ENCODE measurements around the gene PKDCC. TPM values are rescaled to one million over a fixed set of nuclear protein-coding genes. Genes with fewer than 3 reads are reported as not detected.
A peak's percentile ranks its signal among the peaks of the same experiment; 100 is the strongest.

The PKDCC gene
- total and polyA plus RNA-seq, 2 of the 13 experiments (the other 11 are each of a cell fraction or from before 2014, with no cell fraction given): 52.6 to 58.8 TPM

DNA sequence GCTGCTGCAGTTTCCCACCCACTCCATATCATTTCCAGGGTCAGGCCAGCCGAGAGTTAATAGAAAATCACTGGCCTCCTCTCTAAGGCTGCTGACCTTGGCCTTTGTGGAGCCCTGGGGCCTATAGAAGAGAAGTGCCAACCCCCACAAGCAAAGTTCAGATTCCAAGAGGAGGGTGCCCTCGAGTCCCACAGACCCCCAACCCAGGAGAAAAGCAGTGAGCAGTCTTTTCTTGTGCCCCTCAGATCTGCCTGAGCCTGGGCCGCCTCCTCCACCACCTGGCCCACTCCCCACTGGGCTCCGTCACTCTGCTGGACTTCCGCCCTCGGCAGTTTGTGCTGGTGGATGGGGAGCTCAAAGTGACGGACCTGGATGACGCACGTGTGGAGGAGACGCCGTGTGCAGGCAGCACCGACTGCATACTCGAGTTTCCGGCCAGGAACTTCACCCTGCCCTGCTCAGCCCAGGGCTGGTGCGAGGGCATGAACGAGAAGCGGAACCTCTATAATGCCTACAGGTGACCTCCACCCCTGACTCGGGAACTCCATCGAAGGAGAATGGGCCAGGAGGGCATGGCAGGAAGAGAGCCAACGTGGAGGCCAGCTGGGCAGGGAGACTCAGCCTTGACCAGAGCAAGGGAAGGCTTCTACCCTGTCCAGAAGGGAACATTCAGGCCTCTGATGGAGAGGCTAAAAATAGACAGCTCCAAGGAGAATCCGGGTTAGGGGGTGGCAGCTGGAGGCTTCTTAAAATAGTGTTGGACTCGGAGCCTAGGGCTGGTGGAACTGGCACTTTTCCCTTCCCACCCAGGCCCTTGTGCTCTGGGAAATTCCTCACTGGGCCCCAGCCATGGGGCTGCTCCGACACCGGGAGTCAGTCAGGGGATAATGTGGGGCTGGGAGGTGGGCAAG is 6.2 kb downstream of the PKDCC start (continued):
- TF ChIP-seq REST (IDR thresholded peaks at IDR 0.05; ENCODE audit: borderline replicate concordance in 1 of 2, low read depth in 1 of 2, low read length in 2 of 2): no peak
- TF ChIP-seq, protein P1, sequence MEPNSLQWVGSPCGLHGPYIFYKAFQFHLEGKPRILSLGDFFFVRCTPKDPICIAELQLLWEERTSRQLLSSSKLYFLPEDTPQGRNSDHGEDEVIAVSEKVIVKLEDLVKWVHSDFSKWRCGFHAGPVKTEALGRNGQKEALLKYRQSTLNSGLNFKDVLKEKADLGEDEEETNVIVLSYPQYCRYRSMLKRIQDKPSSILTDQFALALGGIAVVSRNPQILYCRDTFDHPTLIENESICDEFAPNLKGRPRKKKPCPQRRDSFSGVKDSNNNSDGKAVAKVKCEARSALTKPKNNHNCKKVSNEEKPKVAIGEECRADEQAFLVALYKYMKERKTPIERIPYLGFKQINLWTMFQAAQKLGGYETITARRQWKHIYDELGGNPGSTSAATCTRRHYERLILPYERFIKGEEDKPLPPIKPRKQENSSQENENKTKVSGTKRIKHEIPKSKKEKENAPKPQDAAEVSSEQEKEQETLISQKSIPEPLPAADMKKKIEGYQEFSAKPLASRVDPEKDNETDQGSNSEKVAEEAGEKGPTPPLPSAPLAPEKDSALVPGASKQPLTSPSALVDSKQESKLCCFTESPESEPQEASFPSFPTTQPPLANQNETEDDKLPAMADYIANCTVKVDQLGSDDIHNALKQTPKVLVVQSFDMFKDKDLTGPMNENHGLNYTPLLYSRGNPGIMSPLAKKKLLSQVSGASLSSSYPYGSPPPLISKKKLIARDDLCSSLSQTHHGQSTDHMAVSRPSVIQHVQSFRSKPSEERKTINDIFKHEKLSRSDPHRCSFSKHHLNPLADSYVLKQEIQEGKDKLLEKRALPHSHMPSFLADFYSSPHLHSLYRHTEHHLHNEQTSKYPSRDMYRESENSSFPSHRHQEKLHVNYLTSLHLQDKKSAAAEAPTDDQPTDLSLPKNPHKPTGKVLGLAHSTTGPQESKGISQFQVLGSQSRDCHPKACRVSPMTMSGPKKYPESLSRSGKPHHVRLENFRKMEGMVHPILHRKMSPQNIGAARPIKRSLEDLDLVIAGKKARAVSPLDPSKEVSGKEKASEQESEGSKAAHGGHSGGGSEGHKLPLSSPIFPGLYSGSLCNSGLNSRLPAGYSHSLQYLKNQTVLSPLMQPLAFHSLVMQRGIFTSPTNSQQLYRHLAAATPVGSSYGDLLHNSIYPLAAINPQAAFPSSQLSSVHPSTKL (CRISPR knock-in tag; IDR thresholded peaks at IDR 0.05): peak; percentile 59; the same call in 1 of the 2 replicates
- TF ChIP-seq E2F2 (CRISPR knock-in tag; IDR thresholded peaks at IDR 0.05; ENCODE audit: borderline replicate concordance): no peak
- peak; percentile 23; the same call in 1 of the 2 replicates for TF ChIP-seq SOX5 (CRISPR knock-in tag; IDR thresholded peaks at IDR 0.05; ENCODE audit: borderline replicate concordance)
- no peak for TF ChIP-seq ARID2 (CRISPR knock-in tag; IDR thresholded peaks at IDR 0.05; ENCODE audit: borderline replicate concordance)
- no peak for TF ChIP-seq SNAPC4 (CRISPR knock-in tag; IDR thresholded peaks at IDR 0.05)
- no peak for TF ChIP-seq ZNF230 (CRISPR knock-in tag; IDR thresholded peaks at IDR 0.05)
- 0 out of 2 replicates have a peak, but pooled peaks have one; percentile 22 for TF ChIP-seq ZMAT3 (CRISPR knock-in tag; conservative IDR thresholded peaks at IDR 0.05)
- TF ChIP-seq ASH2L (IDR thresholded peaks at IDR 0.05; ENCODE audit: insufficient read length, low read depth, low read length): no peak
- TF ChIP-seq, protein P2, sequence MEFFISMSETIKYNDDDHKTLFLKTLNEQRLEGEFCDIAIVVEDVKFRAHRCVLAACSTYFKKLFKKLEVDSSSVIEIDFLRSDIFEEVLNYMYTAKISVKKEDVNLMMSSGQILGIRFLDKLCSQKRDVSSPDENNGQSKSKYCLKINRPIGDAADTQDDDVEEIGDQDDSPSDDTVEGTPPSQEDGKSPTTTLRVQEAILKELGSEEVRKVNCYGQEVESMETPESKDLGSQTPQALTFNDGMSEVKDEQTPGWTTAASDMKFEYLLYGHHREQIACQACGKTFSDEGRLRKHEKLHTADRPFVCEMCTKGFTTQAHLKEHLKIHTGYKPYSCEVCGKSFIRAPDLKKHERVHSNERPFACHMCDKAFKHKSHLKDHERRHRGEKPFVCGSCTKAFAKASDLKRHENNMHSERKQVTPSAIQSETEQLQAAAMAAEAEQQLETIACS (CRISPR knock-in tag; IDR thresholded peaks at IDR 0.05): no peak
- TF ChIP-seq SIN3A (IDR thresholded peaks at IDR 0.05; ENCODE audit: borderline replicate concordance, low read depth, low read length): no peak

Measured in HepG2 (cell line).